Mesenchymal stem cell (in vitro differentiated cells and primary cell): ENCODE data around the gene SLCO3A1.

Experiments used
- DNase-seq: peaks from one replicate; pipeline ENCODE4 v3.0.0-alpha.2; 2013
- H2AFZ ChIP-seq: one replicate; pipeline ENCODE4 v1.6.1; 2013; ENCODE audit warnings: low read depth, mild to moderate bottlenecking, control low read depth, inconsistent platforms, low read length, moderate library complexity
- H2AK5ac ChIP-seq: 2 replicates; pipeline ENCODE4 v1.6.1; 2013; ENCODE audit warnings: low read length, moderate library complexity, mild to moderate bottlenecking, inconsistent platforms; ENCODE audit not compliant: severe bottlenecking
- H2BK120ac ChIP-seq: one replicate; pipeline ENCODE4 v1.6.1; 2013; ENCODE audit warnings: low read depth, mild to moderate bottlenecking, inconsistent platforms, low read length, moderate library complexity
- H2BK12ac ChIP-seq, 2 experiments: one replicate each; pipeline ENCODE4 v1.6.1; 2013; ENCODE audit warnings: inconsistent platforms in 2 of 2, low read length in 2 of 2, mild to moderate bottlenecking in 2 of 2, moderate library complexity in 2 of 2, control low read depth in 1 of 2
- H2BK15ac ChIP-seq: one replicate; pipeline ENCODE4 v1.6.1; 2013; ENCODE audit warnings: mild to moderate bottlenecking, low read depth, inconsistent platforms; ENCODE audit not compliant: poor library complexity, severe bottlenecking
- H2BK5ac ChIP-seq: 2 replicates; pipeline ENCODE4 v1.6.1; 2013; ENCODE audit warnings: low read depth, mild to moderate bottlenecking, low read length, control low read depth, inconsistent platforms; ENCODE audit not compliant: poor library complexity, severe bottlenecking
- H3K14ac ChIP-seq, 2 experiments: one replicate each; pipeline ENCODE4 v1.6.1; 2013; ENCODE audit warnings: inconsistent platforms in 2 of 2, low read length in 2 of 2, control low read depth in 1 of 2, mild to moderate bottlenecking in 1 of 2, moderate library complexity in 1 of 2
- H3K18ac ChIP-seq, 2 experiments: one replicate each; pipeline ENCODE4 v1.6.1; 2013; ENCODE audit warnings: inconsistent platforms in 2 of 2, low read length in 2 of 2, control low read depth in 1 of 2, low read depth in 1 of 2, mild to moderate bottlenecking in 1 of 2
- H3K23ac ChIP-seq, 2 experiments: one replicate each; pipeline ENCODE4 v1.6.1; 2013; ENCODE audit warnings: inconsistent platforms in 2 of 2, low read length in 2 of 2, mild to moderate bottlenecking in 2 of 2, moderate library complexity in 2 of 2, control low read depth in 1 of 2
- H3K27ac ChIP-seq: 2 replicates; pipeline ENCODE4 v1.5.1; 2013; ENCODE audit warnings: mild to moderate bottlenecking, moderate library complexity, low read length, control low read depth, inconsistent platforms; ENCODE audit not compliant: poor library complexity, severe bottlenecking
- H3K27me3 ChIP-seq, 2 experiments: 2 replicates each; pipeline versions ENCODE4 v1.6.1 to v1.7.0; 2013; ENCODE audit warnings: low read length in 2 of 2, mild to moderate bottlenecking in 2 of 2, moderate library complexity in 2 of 2, control low read depth in 1 of 2, inconsistent platforms in 1 of 2; ENCODE audit not compliant: control insufficient read depth in 1 of 2, insufficient read depth in 1 of 2
- H3K36me3 ChIP-seq, 2 experiments: 2 replicates each; pipeline versions ENCODE4 v1.6.1 to v1.7.0; 2013; ENCODE audit warnings: low read length in 2 of 2, control low read depth in 1 of 2, inconsistent platforms in 1 of 2, low read depth in 1 of 2, mild to moderate bottlenecking in 1 of 2; ENCODE audit not compliant: insufficient read depth in 2 of 2, control insufficient read depth in 1 of 2
- H3K4ac ChIP-seq, 2 experiments: one replicate each; pipeline ENCODE4 v1.6.1; 2013; ENCODE audit warnings: inconsistent platforms in 2 of 2, low read length in 2 of 2, mild to moderate bottlenecking in 2 of 2, moderate library complexity in 2 of 2, control low read depth in 1 of 2, low read depth in 1 of 2
- H3K4me1 ChIP-seq: 2 replicates; pipeline ENCODE4 v1.6.1; 2013; ENCODE audit warnings: low read depth, low read length, control low read depth; ENCODE audit not compliant: control insufficient read depth, insufficient read depth
- H3K4me2 ChIP-seq: 2 replicates; pipeline ENCODE4 v1.6.1; 2013; ENCODE audit warnings: low read length, mild to moderate bottlenecking, inconsistent platforms; ENCODE audit not compliant: poor library complexity, severe bottlenecking
- H3K4me3 ChIP-seq, 2 experiments: 2 replicates each; pipeline versions ENCODE4 v1.5.1 to v1.7.0; 2013; ENCODE audit warnings: low read length in 2 of 2, mild to moderate bottlenecking in 2 of 2, control low read depth in 1 of 2, low read depth in 1 of 2; ENCODE audit not compliant: insufficient read depth in 1 of 2
- H3K79me1 ChIP-seq: replicated peaks from 2 replicates; pipeline ENCODE4 v1.6.1; 2013; ENCODE audit warnings: mild to moderate bottlenecking, control low read depth, low read length, inconsistent platforms; ENCODE audit not compliant: poor library complexity, severe bottlenecking
- H3K9ac ChIP-seq: 2 replicates; pipeline ENCODE4 v1.7.0; 2013; ENCODE audit warnings: mild to moderate bottlenecking, low read length, moderate library complexity
- H3K9me3 ChIP-seq: 2 replicates; pipeline ENCODE4 v1.7.0; 2013; ENCODE audit warnings: mild to moderate bottlenecking, low read length; ENCODE audit not compliant: control insufficient read depth
- H4K8ac ChIP-seq: one replicate; pipeline ENCODE4 v1.6.1; 2013; ENCODE audit warnings: inconsistent platforms, mild to moderate bottlenecking, low read length, moderate library complexity
- H4K91ac ChIP-seq: one replicate; pipeline ENCODE4 v1.6.1; 2013; ENCODE audit warnings: mild to moderate bottlenecking, low read length, inconsistent platforms
- WGBS: methylation state at CpG from one replicate; pipeline ENCODE4 v1.1.7; 2013; ENCODE audit warnings: mixed read lengths; 5-methylcytosine and 5-hydroxymethylcytosine counted together

SLCO3A1 gene

GRCh38 chr15:91965501-91966193, 112.1 kb downstream of the SLCO3A1 start:
- Histone ChIP-seq H2AK5ac (no peak overlapping the region), H3K14ac (no peak overlapping the region)
- 56% methylated on average over 9 of the region's 9 CpGs for WGBS

GRCh38 chr15:91966194-91966552, 112.7 kb downstream of the SLCO3A1 start:
- Histone ChIP-seq H2BK12ac (no peak overlapping the region), H4K8ac (no peak overlapping the region), H2BK5ac (no peak overlapping the region), H2BK15ac (no peak overlapping the region), H2AK5ac (no peak overlapping the region), H3K9ac (no peak overlapping the region), H3K27me3 (no peaks in the 10 kb centered on the region), H3K14ac (no peak overlapping the region), H3K23ac (no peak overlapping the region), H3K4me3 (no peak overlapping the region), H3K4me1 (no peaks in the 10 kb centered on the region), H2AFZ (no peak overlapping the region), H3K4ac (no peak overlapping the region), H3K36me3 (no peaks in the 10 kb centered on the region), H3K4me2 (no peak overlapping the region), H4K91ac (no peak overlapping the region), H3K79me1 (no peaks in the 10 kb centered on the region), H3K9me3 (no peaks in the 10 kb centered on the region), H3K18ac (no peak overlapping the region), H2BK120ac (no peak overlapping the region), H3K27ac (no peak overlapping the region)
- WGBS, result 84% methylated on average over 6 of the region's 6 CpGs
- DNase-seq, result no peak

More at GRCh38 chr15:91965501-91966193, 112.1 kb downstream of the SLCO3A1 start:
- Histone ChIP-seq H4K91ac (no peak overlapping the region), H2BK5ac (no peak overlapping the region), H2BK120ac (no peak overlapping the region), H2BK15ac (no peak overlapping the region), H3K4me1 (no peaks in the 10 kb centered on the region), H3K4me2 (no peak overlapping the region), H3K27ac (no peak overlapping the region), H3K9me3 (no peaks in the 10 kb centered on the region), H3K9ac (peak overlapping the region; percentile 28), H3K36me3 (no peaks in the 10 kb centered on the region), H3K4me3 (no peak overlapping the region), H3K27me3 (no peaks in the 10 kb centered on the region), H3K18ac (no peak overlapping the region), H3K4ac (no peak overlapping the region), H3K23ac (no peak overlapping the region), H2AFZ (no peak overlapping the region), H4K8ac (no peak overlapping the region), H3K79me1 (no peaks in the 10 kb centered on the region), H2BK12ac (no peak overlapping the region)
- DNase-seq, result no peak

- DNase-seq, result no peak
- no peak overlapping the region for H3K14ac ChIP-seq
- H3K36me3 ChIP-seq, result no peaks in the 10 kb centered on the region
- no peak overlapping the region for H3K4me3 ChIP-seq
- H2AK5ac ChIP-seq, result no peak overlapping the region
- H4K8ac ChIP-seq, result no peak overlapping the region
- H3K4me2 ChIP-seq, result no peak overlapping the region
- no peaks in the 10 kb centered on the region for H3K27me3 ChIP-seq
- no peak overlapping the region for H3K23ac ChIP-seq
- H2BK12ac ChIP-seq, result no peak overlapping the region
- no peak overlapping the region for H4K91ac ChIP-seq
- no peak overlapping the region for H2BK15ac ChIP-seq
- 83% methylated on average over 8 of the region's 8 CpGs for WGBS
- no peak overlapping the region for H2AFZ ChIP-seq
- H3K4me1 ChIP-seq, result no peaks in the 10 kb centered on the region
- no peak overlapping the region for H3K27ac ChIP-seq
- no peak overlapping the region for H3K9ac ChIP-seq
- H3K4ac ChIP-seq, result no peak overlapping the region
- H2BK5ac ChIP-seq, result no peak overlapping the region
- H3K79me1 ChIP-seq, result no peaks in the 10 kb centered on the region
- no peaks in the 10 kb centered on the region for H3K9me3 ChIP-seq
- no peak overlapping the region for H2BK120ac ChIP-seq
- H3K18ac ChIP-seq, result no peak overlapping the region
These were observed 114.6 kb downstream of the SLCO3A1 start for GRCh38 chr15:91967935-91968606.

GRCh38 chr15:91968610-91969009, 115.1 kb downstream of the SLCO3A1 start:
- no peak overlapping the region for H3K18ac ChIP-seq
- H2BK120ac ChIP-seq, result no peak overlapping the region
- no peak overlapping the region for H3K27ac ChIP-seq
- H2AFZ ChIP-seq, result no peak overlapping the region
- no peaks in the 10 kb centered on the region for H3K4me1 ChIP-seq
- no peak overlapping the region for H3K4me2 ChIP-seq
- H3K4ac ChIP-seq, result no peak overlapping the region
- no peaks in the 10 kb centered on the region for H3K36me3 ChIP-seq
- H3K27me3 ChIP-seq, result no peaks in the 10 kb centered on the region
- H2BK5ac ChIP-seq, result no peak overlapping the region
- no peaks in the 10 kb centered on the region for H3K79me1 ChIP-seq
- no peak overlapping the region for H3K23ac ChIP-seq
- 77% methylated on average over 14 of the region's 14 CpGs for WGBS
- H4K91ac ChIP-seq, result no peak overlapping the region
- DNase-seq, result no peak
- no peak overlapping the region for H4K8ac ChIP-seq
- H3K9ac ChIP-seq, result no peak overlapping the region
- no peaks in the 10 kb centered on the region for H3K9me3 ChIP-seq
- no peak overlapping the region for H3K4me3 ChIP-seq
- no peak overlapping the region for H2BK15ac ChIP-seq
- H2AK5ac ChIP-seq, result no peak overlapping the region
- no peak overlapping the region for H3K14ac ChIP-seq
- H2BK12ac ChIP-seq, result no peak overlapping the region
